COLO829 (cell line): ENCODE data around the gene XRN1.
"Not testable (repeated sequence)": the region's sequence is repeated elsewhere in the genome, so short reads cannot be mapped to it uniquely, and the experiment has no call there.

Experiments used
- DNase-seq: peaks from one replicate; pipeline ENCODE4 v3.0.0; 2012; ENCODE audit warnings: low spot score

The XRN1 gene

GRCh38 chr3:142438096-142438495 is 9.7 kb downstream of the XRN1 start:
- DNase-seq, result not testable (repeated sequence)

DNA sequence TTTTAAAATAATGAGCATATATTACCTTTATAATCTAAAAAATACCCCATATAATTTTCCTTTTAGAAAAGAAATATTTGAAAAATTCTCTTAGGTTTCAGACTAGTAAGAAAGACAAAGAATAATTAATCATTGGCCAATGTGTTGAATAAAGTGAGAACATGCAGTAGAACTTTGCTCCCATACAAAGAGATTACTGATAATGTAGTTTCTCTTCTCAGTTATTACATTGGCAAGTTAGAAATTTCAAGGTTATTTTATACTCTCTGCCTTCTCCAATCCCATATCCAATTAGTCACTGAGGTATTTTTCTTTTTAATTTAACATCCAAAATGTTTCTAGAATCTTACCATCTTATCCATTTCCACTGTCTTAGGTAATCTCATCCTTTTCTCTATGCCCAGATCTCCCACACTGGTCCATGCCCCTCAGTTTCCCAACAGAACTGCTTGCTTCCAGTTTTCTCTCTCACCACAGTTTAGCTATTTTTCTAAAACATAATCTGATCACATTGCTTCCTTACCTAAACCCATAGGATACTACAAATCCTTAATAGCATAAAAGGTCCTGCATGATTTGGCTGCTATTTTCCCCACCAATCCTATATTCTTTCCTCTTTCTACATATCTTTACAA is 10.8 kb downstream of the XRN1 start:
- DNase-seq, result no peak

DNA sequence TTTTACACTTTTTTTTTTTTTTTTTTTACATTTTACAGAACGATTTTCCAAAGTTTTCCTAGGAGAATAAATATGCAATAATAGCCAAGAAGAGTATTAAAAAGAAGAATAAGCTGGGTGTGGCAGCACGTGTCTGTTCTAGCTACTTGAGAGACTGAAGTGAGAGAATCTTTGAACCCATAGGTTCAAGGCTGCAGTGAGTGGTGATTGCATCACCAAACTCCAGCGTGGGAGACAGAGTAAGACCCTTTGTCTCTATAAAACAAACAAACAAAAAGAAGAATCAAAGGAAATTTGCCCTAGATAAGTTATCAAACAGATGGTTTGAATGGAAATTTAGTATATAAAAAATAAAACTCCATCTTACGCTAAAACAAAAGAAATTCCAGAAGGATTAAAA is 13.3 kb downstream of the XRN1 start:
- no peak for DNase-seq

- DNase-seq, result no peak
These were observed 14.7 kb downstream of the XRN1 start for GRCh38 chr3:142433110-142433509.

DNA sequence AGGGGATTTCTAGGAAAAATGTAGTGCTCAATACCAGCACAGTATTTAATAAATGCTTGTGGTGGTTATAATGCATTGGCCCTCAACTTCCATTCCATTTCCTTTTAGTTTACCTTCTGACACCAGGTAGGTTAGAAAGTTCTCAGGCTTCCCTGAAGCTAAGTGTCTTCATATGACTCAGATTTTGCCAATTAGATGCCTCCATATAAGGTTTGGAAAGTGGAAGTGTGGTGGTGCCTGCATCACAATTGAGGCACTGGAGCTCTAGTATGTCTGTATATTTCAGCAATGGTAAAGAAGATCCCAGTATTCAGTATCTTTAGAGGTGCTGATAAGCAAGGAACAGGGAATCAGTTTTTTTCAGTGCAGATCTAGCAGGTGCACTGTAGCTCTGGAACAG is 18.3 kb downstream of the XRN1 start:
- no peak for DNase-seq

DNA sequence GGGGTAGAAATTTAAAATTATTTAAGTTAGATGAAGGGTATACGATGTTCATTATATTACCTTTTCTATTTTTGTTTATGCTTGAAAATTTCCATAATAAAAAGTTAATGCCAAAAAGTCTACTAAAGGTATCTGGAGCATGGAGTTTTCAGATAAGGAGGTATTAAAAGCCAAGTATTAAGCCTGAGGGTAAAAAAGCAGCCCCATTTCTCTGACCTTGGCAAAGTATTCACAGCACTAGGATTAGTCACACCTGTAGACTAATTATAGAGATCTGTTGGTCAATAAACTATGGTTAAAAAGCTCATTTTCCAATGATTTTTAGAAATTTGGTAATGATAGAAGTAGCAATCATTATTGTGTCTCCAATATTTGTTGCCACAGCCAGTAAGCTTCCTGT is 23.1 kb downstream of the XRN1 start:
- no peak for DNase-seq

DNA sequence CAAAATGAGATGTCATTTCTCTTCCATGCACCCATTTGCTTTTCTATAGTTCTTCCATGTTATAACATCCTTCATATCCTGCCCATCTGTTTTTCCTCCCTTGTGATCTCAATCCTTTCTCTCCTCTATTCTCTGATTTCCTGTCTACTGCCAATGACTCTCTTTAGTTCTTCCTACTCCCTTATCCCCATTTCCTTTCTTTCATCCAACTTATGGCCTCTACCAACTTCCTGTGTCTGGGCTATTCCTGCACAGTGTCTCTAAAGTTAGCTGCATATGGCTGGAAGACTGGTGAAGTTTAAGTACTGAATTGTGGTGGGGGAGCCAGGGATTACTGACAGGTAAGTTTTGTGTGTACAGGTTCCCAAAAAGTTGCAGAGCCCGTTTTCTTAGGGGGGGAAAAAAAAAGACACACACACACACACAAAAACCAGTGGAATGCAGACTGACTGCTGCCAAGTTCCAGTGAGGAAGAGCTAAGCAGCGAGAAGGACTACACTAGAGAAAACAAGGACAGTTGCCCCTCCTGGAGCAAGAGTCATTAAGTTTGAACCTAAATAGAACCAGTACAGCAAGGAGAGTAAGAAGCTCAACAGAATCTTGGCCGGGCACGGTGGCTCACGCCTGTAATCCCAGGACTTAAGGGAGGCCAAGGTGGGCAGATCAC is 28.8 kb downstream of the XRN1 start:
- DNase-seq, result no peak

DNA sequence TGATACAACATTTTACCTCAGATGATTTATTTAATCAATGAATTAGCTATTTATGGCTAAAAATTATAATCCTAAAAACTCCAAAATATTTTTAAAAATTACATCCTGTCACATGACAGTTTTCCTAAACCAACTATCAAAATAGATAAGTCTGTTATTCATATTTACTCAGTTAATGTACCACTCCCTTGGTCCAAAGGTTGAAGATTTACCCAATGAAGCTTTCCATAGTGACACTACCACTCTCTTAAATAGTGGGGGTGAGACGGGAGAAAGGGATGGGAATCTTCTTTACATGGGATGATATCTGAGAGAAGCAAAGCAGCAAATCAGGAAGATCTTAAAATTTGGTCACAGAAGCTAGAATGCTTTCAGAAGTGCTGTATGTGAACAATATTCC is 30.5 kb downstream of the XRN1 start:
- no peak for DNase-seq

GRCh38 chr3:142400537-142400936 is 47.3 kb downstream of the XRN1 start:
- not testable (repeated sequence) for DNase-seq

DNA sequence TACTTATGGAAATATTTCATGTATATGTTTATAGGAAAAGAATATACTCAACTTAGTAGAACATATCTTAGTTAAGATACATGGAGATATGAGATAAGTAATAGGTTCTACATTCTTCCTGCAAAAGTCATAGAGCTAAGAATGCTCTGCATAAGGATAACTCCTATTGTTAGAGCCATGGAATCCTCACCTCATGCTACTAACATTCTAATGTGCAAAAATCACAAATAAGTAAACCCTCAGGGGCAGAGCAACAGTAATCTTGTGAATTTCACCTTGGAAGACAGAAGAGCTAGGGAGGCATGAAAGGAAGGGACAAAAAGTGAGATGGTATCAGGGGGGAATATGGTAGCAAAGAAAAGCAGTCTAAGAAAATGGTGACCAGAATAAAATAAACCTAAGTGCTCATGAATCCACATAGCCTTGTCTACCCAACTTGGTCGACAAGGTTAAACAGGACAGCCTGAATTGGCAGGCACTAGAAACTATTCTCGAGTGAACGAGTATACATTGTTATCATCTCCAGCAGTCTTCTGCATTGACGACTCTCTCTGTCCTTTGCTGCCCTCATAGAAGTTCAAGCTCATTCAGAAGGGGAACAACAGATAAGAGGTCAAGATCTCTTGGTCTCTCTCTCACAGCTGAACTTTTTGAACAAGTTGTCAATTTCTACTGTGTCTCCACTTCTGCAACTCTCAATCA is 52.8 kb downstream of the XRN1 start:
- no peak for DNase-seq

GRCh38 chr3:142385078-142385477 is 62.8 kb downstream of the XRN1 start:
- DNase-seq, result no peak

DNA sequence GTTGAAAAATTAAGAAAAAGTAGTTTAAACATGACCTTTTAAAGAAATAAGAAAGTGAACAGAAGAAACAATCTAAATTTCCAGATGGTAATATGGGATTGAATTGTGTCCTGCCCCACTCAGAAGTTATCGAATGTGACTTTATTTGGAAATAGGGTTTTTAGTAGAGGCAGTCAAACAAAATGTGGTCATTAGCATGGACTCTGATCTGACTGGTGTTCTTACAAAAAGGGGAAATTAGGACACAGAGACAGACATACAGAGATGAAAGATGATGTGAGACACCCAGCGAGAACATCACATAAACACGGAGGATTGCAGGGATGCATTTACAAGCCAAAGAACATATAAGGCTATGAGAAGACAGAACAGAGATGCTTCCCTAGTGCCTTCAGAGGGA is 73.2 kb downstream of the XRN1 start:
- DNase-seq, result no peak

GRCh38 chr3:142369576-142369975 is 78.3 kb downstream of the XRN1 start:
- not testable (repeated sequence) for DNase-seq

DNA sequence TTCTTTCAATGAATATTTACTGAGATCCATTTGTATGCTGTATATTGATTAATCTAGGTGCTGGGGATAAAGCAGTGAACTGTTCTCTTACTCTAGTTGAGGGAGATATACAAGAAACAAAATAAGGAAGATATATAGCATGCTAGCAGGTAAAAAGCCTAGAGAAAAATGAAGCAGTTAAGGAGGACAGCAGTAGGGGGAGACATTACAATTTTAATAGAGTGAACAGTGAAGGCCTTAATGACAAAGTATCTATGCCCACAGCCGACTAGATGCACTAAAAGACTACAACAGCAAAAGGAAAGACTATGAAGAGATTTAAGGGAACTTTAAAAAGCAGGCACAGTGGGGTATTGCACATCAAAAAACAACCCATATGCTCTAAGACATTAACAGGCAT is 81.4 kb downstream of the XRN1 start:
- DNase-seq, result no peak

DNA sequence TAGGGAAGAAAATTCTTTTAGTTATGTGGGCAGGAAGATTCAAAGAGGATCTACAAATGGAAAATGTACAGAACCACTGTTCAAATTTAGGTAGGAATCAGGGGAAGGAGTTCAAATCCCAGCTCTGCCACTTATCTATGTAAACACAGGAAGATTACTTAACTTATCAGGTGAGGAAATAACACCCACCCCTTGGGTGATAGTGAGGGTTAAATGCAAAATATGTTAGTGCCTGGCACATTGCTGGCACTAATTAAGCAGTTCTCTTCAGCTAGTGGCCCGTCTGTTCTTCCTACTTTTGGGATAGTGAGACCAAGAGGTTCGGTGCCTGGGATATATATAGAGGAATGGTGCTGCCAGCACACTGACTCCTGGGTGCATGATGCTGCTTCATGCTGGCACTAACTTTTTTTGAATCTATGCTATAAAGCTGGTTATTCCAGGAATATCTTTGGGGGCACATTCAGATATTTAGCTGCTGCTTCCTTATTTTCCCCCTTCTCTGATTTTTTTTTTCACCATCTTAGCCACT is 83.8 kb downstream of the XRN1 start:
- no peak for DNase-seq

- not testable (repeated sequence) for DNase-seq
These were observed 84.4 kb downstream of the XRN1 start for GRCh38 chr3:142363433-142363832.

DNA sequence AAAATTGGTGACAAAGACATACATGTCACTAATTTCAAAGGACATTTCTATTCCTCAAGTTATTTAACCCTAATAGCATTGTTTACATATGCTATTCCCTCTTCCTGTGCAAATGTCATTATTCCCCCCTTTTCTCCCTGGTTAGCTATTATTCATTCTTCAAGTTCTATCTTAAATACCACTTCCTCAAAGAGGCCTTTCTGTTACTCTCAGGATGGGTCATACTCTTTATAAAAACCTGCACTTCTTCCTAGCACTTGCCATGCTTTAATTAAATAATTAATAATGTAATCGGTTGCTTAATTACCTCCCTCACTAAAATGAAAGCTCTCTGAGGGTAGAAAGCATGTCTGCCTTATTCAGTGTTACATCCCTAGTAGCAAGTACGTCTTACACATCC is 88.5 kb downstream of the XRN1 start:
- DNase-seq, result no peak

GRCh38 chr3:142356818-142357217 is 91.0 kb downstream of the XRN1 start:
- DNase-seq, result no peak

GRCh38 chr3:142355692-142356091 is 92.1 kb downstream of the XRN1 start:
- DNase-seq, result no peak

DNA sequence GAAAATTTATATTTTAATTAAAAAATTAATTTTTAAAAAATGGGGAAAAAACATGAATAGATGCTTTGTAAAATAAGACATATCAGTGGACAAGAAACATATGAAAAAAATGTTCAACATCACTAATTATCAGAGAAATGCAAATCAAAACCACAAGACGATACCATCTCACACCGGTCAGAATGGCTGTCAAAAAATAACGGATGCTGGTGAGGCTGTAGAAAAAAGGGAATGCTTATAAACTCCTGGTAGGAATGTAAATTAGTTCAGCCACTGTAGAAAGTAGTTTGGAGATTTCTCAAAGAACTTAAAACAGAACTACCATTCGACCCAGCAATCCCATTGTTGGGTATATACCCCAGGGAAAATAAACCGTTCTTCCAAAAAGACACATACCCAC is 93.8 kb downstream of the XRN1 start:
- DNase-seq, result no peak

- no peak for DNase-seq
These were observed 94.3 kb downstream of the XRN1 start for GRCh38 chr3:142353571-142353970.

GRCh38 chr3:142352698-142353097 is 95.1 kb downstream of the XRN1 start:
- not testable (repeated sequence) for DNase-seq

- DNase-seq, result no peak
These were observed 99.4 kb downstream of the XRN1 start for GRCh38 chr3:142348460-142348859.
